PFSK-1 (cell line): ENCODE data around the gene WDR37.

Experiments
- FOXP2 ChIP-seq: optimal IDR thresholded peaks from 2 replicates; pipeline ENCODE3; 2011; ENCODE audit warnings: borderline replicate concordance, control low read depth, inconsistent platforms; ENCODE audit not compliant: insufficient read depth; ENCODE audit errors: extremely low read length, extremely low read depth
- POLR2AphosphoS5 ChIP-seq: IDR thresholded peaks from 2 replicates; pipeline ENCODE4 v1.6.1; 2012; ENCODE audit warnings: low read depth, mild to moderate bottlenecking, control low read depth, low read length, moderate library complexity
- REST ChIP-seq, 2 experiments: IDR thresholded peaks; 2 replicates each; pipeline versions ENCODE4 v1.6.1 to v1.8.0; 2011 to 2012; ENCODE audit warnings: low read depth in 2 of 2, low read length in 2 of 2, control low read depth in 1 of 2, inconsistent platforms in 1 of 2, mild to moderate bottlenecking in 1 of 2, moderate library complexity in 1 of 2; ENCODE audit not compliant: insufficient read depth in 1 of 2
- SIN3A ChIP-seq: IDR thresholded peaks from 2 replicates; pipeline ENCODE4 v1.6.1; 2012; ENCODE audit warnings: mild to moderate bottlenecking, low read length, moderate library complexity, borderline replicate concordance; ENCODE audit not compliant: insufficient read depth
- TAF1 ChIP-seq: IDR thresholded peaks from 2 replicates; pipeline ENCODE4 v1.6.1; 2012; ENCODE audit warnings: low read length, control low read depth, borderline replicate concordance; ENCODE audit not compliant: insufficient read depth

The WDR37 gene

DNA sequence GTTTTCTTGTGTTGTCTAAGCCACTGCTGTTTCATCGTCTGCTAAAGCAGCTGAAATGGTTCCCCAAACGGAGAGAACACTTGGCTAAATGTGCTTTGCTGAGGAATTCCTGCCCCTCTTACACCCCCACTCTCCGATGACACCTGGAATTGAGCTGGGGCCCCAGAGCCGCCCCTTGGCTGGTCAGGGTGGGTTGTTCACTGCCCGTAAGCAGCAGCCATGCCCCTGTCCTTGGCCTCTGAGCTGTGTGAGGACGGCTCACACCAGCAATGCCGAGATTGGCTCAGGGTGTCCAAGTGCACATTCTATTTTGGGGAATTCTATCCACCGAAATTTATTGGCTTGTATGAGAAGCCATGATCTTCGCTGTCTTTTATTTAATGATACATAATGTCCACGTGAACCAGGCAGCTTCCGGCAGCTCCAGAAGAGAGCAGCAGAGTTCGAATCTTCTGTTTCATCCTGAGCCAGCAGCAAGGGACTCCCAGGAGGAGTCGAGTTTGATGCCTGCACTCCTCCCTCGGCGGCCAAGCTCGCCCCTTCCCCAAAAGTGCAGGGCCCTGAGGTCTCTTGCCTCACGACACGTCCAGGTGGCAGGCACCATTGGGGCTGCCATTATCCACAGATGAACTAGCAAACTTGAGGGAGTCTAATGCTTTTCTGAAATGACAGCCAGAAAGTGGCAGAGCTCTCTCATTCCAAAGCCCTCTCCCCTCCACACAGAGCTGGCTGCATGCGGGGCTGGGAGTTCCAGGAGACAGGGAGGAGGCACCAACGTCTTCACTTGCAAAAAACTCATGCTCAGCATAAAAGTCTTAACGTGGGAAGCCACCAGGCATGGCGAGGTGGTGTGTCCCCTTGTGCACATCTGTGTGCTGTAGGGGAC, 114.0 kb downstream of the WDR37 start:
- no peak for TF ChIP-seq POLR2AphosphoS5
- TF ChIP-seq TAF1, result no peak
- no peak for TF ChIP-seq REST (IDR thresholded peaks at IDR 0.05; ENCODE audit: insufficient read depth in 1 of 2, low read depth in 2 of 2, low read length in 2 of 2)
- no peak for TF ChIP-seq SIN3A
- TF ChIP-seq FOXP2, result no peak

DNA sequence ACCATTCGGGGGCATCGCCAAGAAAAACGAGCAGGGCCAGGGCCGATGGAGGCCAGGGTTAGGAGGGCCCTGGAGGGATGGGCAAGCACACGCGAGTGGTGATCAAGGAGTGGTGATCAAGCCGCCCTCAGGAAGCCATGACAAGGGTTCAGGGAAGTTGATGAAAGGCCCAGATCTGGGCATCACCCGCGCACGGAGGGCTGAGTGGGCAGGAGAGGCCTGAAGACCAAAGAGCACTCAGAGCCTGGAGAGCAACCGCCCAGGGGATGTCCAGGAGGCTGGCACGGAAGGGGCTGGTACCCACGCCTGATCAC, 114.6 kb downstream of the WDR37 start:
- no peak for TF ChIP-seq SIN3A
- TF ChIP-seq FOXP2, result no peak

DNA sequence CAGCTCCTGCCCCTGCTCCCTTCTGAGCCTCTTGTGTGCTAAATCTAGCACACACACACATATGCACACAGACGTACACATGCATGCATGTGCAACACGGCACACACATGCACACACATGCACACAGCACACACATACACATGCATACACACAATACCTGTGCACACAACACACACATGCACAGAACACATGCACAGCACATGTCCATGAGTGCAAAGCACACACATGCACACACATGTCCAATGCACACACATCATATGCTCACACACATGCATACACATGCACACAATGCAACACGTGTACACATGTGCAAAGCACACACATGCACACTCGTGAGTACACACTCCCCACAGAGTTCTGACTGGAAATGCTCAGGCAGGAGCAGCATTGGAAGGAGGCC, 115.0 kb downstream of the WDR37 start:
- no peak for TF ChIP-seq POLR2AphosphoS5

DNA sequence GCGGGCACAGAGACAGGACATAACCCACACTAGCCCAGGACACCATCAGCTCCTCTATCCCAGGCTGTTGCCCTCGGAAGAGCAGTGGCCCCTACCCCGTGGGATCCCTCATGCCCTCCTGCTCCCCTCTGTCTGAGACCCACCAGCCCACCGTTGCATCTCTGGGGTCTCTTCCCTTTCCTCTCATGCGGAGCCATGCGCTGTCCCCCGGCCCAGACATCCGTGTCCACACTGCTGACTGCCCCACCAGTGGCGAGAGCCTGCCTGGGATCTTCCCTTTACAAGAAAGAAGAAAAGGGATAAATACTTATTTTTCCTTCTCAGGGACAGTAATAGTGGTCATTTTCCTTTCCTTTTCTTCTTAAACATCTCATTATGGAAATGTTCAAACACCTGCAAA, 115.4 kb downstream of the WDR37 start:
- TF ChIP-seq TAF1 (no peak), POLR2AphosphoS5 (no peak), FOXP2 (no peak)

- no peak for TF ChIP-seq REST (IDR thresholded peaks at IDR 0.05; ENCODE audit: insufficient read depth in 1 of 2, low read depth in 2 of 2, low read length in 2 of 2)
- TF ChIP-seq TAF1, result no peak
- no peak for TF ChIP-seq POLR2AphosphoS5
- TF ChIP-seq SIN3A, result no peak
- TF ChIP-seq FOXP2, result no peak
These were observed 116.2 kb downstream of the WDR37 start for GRCh38 chr10:1172256-1172984.

DNA sequence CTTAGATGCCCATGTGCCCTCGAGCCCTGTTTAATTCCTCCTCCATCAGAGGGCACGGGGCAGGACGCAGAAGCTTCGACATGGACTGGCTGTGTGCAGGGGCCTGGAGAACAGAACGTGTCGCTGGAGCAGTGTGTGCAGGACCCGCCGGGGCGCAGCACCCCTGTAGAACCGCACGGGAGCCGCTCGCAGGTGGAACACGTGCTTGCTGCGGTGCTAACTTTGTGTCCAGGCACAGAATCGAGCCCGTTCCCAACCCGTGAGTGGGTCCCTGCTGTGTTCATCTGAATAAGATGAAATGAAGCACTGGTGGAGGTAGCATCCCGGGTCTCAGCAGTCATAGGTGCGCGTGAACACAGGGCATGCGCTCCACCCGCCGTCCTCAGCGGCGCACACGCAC, 116.9 kb downstream of the WDR37 start:
- TF ChIP-seq SIN3A (no peak), REST (IDR thresholded peaks at IDR 0.05; ENCODE audit: insufficient read depth in 1 of 2, low read depth in 2 of 2, low read length in 2 of 2) (no peak)
